Femur (tissue), 1 donor: ENCODE results near the gene PTPRN2.
A peak's percentile ranks its signal among the peaks of the same experiment; 100 is the strongest.

Experiments used
- DNase-seq: peaks from one replicate; pipeline ENCODE4 v3.0.0-alpha.2; 2017

Gene PTPRN2

DNA sequence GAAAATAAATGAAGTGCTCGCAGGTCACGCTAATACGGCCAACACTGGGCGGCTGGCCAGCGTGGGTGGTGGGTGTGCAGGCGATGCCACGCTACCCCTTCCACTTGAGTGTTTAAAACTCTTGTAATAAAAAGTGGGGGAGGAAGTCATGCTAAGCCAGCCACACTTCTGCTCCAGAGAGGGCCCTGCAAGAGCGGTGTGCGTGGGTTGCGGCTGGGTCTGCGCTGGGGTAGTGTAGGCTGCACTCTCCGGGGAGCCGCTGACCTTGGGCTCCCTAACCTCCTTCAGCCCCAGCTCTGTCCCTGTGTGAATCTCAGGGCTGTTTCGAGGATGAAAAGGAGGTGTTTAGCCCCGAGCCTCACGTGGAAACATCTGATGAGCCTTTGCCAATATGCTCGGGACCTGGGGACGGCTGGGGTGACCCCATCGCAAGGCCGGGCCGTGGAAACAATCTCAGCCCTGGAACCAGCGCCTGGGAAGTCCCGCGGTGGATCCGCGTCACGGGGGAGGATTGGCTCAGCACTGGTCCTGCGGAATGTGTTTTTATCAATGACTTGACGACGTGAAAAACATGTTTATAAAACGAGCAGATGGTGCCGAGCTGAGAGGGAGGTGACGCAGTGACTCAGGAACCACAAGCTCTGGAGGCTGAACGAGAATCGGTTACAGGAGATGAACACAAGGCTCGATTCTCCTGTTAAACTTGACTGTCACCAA, 972.4 kb downstream of the PTPRN2 start:
- DNase-seq, result no peak

DNA sequence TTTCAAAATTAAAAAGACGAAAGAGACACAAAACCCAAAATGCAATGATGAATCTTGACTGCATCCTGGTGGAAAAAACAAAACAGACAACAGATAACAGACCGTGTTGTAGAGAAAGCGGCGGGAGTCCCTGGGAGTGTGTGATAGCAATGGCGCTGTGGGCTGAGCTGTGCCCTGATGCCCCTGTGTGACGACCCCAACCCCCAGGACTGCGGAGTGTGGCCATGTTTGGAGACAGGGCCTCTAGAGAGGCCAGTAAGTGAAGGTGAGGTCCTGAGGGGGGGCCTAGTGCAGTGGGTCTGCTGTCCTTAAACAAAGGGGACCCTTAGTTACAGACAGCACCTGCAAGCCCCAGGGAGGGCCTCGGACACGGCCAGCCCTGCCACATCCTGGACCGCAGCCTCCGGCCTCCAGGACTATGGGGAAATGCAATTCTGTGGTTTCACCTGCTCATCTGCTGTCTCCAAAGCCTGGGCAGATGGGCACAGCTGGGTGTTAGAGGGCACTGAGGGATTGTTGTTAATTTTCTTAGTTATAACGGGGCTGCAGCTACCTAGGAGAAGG, 973.1 kb downstream of the PTPRN2 start:
- no peak for DNase-seq

DNA sequence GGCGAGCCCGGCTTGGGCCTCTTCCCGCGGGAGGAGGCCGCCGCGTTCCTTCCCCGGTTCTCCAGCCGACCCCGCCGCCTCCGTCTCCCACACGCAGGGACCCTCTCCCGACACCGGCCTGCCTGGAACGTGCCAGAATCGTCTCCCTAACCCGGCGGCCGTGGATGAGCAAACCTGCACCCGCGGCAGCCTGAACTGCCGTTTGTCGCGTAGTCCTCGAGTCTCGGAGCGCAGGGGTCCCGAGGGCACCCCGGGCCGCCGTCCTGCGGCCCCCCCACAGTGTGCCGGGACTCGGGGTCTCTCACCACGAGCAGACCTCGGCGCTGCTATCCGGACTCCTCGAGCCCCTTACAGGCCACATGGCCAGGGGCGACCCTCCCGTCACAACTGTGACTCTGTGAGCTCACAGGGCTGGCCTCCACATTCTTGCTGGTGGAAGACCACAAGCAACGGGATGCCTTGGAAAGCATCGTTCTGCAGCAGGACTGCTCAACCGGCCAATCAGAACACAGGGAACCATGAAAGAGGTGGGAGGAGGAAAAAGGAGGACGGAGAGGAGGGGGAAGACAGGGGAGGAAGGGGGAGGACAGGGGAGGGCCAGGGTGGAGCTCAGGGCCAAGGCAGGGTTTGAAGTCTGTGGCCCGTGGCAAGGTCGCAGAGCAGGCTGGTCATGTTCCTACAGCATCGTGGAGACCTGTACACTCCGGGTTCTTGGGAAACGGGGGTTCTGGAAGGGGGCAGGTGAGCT, 973.9 kb downstream of the PTPRN2 start:
- DNase-seq, result no peak

DNA sequence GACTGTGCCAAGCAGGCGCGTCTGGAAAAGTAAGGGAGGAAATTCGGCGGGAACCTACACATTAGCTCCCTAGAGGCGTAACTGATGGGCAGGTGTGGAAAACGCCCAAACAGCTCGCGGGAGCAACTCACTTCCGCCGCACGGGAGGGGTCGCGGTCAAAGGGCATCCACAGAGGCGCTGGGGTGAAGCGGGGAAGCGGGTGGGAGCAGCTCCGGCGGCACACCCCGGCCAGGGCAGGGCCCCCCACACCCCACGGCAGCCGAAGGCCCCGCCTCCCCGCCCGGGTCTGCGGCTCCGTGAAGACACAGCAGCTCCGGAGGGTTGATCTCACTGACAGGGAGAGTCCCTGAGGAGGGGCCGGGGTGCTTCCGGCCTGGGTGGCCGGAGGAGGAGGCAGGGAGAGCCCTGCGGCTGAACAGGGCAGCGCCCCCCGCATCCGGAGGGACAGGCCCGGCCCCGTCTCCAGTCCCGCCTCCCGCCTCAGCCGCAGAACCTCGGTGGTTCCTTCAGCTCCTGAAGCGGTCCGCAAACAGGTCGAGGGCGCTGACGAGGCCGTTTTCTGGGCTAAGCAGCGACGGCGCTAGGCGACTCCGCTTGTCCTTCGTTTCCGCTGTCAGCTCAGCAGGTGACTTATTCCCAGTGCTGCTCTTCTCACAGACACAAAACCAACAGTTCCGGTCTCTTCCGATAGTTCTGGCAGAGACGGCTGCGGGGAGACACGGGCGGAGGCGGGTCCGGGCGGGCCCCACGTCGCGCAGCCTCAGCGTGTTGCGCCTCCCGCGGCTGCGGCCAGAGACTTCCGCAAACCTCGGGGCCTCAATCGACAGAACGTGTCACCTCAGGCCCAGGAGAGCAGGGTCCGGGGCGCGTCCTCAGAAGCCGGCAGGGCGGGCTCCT, 974.7 kb downstream of the PTPRN2 start:
- peak; percentile 61 for DNase-seq

DNA sequence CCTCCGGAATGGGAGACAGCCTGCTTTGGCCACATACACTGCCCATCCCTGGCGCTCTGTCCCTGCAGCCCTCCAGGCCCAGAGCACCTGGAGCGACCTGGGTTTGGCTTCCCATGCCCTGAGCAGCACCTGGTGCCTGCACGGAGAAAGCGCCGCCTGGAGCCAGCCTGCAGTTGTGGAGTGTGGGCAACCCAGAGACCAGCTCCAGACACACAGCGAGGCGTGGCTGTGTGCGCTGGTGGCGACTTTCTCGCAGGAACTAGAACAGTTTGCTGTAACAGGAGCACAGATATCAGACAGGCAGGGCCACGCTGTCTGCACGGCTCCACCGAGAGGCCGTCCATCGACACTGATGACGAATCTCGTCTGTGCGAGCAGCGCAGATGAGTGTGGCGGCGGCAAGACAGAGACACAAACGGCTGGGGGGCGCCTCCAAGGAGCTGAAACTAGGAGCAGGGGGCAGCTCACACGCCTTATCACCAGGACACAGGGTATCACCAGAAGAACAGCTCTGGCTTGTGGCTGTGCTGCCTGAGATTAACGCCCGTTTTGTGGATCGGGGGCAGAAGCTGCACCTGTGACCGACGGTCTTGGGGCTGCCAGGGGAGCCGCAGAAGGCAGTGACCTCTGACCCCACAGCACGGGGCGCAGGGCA, 975.5 kb downstream of the PTPRN2 start:
- DNase-seq, result no peak

DNA sequence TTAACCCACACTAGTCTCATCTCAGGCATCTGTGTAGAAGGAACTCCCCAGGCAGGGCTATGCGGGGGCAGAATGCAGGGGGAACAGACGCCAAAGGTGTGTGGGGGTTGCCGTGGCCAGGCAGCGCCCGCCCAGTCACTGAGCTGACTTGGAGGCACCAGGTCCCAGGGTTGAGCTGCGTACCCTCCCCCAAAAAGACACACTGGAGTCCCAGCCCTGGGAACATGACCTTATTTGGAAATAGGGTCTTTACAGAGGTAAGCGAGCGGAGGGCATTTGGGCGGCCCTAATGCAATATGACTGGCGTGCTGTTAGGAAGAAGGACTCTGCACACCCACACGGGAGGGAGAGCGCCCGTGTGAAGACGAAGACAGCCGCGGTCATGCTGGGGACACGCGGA, 976.3 kb downstream of the PTPRN2 start:
- DNase-seq, result no peak

DNA sequence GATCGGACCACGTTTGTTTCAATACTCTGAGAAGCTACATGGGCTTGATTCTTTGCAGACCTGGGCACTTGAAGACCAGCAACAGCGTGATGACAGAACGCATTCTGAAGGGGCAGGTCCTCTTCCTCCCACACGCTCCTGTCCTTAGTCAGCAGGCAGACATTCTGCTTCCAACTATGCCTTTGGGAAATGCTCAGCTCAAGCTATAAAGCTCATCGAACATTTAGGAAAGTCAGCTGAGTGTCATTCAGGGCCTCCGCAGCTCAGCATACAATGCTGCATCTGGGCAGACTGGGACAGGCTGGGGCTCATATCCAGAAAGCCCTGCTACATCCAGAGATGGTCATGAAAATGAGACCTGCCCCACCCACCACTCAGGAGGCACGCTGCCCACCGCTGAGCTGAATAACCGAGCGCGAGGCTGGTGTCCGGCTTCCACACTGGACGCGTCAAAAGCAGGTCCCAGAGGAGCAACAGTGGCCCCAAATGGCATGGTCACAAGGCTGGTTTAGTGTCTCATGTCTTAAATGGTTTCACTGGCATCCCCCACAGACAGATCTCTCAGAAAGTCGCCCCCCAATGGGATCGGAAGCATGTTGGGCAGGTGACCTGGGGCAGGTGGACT, 976.8 kb downstream of the PTPRN2 start:
- DNase-seq, result no peak

DNA sequence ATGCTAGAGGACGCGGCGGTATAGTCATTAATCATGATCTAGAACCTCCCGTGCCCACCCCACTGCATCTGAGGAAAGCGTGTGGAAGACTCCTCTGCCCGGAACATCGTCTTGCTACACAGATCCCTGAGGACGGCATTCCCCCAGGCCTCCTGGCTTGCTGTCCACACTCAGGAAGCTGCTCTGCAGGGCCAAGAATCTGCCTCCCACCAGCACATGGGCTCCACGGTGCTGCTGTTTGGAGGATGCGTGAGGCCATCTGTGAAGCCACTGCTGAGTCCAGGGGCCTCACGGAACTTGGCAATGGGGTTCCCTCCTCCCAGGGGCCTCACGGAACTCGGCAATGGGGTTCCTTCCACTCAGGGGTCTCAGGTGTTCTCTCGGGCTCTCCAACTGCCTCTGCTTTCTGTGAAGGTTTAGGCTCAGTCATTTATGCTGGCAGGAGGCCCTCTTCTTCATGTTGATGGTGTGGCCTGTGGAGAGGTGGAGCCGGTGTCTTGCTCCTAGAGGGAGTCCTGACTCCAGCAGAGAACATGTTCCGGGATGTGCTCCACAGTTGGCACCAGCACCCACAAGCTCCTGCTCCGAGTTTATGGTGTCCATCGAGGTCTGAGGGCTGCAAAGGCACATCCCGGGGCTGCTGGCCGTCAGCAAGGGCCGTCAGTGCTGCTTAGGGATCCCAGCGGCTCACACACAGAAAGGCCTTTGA, 977.5 kb downstream of the PTPRN2 start:
- DNase-seq, result no peak

DNA sequence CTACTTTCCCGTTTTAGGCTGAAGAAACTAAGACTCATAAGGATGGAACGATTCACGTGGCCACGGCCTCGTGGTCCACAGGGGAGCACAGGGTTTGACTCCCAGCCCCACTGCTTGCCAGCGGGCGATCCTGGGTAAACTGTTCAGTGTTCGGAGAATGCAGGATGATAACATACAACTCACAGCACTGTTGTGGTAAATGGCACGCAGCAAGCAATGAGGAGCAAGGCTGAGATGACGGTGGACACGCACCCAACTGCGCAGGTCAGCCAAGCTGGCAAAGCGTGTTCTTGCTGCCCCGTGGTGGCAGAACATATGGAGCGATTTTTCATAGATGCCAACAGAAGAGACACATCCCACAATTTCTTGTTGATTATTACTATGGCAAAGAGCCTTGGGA, 978.1 kb downstream of the PTPRN2 start:
- no peak for DNase-seq

DNA sequence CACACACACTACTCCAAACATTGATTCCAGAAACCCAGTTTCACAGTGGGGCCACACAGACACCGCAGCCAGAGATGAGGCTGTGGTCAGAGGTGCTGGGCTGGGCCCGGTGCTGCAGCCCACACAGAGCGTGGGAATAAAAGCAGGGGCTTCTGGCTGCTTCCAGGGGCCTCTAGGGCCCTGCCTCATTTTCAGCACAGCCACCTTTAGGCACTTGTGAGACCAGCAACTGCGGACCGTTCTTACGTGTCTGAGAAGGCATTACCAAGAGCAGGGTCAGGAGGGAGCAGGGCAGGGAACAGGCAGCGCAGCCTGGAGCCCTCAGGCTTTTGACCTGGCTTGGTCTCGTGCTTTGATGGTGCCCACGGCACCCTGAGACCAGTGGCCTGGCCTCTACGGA, 980.4 kb downstream of the PTPRN2 start:
- DNase-seq, result no peak

DNA sequence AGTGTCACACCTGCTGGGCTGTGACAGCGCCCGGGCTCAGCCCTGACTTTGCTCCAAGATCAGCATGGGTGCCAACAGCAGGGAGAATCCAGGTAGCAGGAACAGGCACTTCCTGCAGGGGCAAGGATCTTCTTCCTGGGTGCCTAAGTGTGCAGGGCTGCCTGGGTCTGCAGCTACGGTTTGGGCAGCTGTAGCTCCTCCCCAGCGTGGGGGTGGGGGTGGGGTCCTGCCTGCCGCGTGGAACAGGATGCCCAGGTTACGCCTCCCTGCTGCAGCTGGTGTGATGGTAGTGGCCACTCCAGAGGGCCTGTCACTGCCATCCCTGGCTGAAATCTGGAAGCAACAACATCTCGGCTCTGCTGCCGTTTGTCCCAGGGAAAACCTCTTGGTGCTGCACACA, 981.5 kb downstream of the PTPRN2 start:
- no peak for DNase-seq

DNA sequence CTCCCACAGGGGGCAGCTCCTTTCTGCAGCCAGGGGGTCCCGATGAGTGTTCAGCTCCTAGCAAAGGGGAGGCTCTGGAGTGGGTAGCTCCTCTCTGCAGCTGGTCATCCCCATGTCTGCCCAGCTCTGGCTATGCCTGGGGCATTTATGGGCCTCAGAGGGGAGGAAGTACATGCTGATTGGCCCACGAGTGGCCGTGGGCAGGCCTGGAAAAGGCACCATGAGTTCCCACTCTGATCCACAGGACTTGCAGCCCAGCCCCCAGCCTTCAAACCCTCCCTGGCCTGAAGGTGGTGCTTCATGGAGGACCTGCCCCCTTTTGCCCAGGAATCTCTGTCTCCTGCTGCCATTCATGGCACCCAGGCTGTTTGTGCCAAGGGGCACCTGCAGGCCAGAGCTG, 982.0 kb downstream of the PTPRN2 start:
- DNase-seq, result no peak

DNA sequence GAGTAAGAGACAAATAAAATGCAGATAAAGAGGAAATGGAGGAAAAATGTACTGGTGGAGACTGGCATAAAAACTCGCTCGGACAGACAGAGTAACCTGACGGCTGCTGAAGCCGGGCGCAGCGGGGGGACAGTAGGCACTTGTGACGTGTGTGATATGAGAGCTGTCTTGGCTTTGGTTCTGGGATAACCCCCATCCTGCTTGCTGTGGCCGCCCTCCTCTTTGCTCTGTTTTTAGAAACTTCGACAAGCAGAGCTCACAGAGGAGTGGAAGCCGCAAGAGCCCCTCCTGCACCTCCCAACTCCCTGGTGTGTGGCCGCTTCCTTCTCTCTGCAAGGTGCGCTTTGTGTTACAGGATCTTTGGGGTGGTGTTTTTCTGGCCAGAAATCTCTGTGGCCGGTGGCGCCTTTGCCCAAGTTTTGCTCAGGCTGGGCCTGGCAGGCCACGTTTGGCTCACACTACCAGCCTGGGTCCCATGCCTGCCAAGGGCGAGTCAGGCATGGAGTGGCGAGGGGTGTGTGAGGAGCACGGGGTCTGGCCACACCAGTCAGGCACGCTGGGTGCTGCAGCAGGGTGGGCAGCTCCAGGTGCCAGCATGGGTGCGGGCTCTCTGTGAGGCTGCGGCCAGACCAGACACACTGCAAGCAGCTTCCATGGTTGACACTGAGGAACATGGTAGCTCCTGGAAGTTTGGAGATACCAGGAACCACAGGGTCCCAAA, 982.8 kb downstream of the PTPRN2 start:
- DNase-seq, result no peak

DNA sequence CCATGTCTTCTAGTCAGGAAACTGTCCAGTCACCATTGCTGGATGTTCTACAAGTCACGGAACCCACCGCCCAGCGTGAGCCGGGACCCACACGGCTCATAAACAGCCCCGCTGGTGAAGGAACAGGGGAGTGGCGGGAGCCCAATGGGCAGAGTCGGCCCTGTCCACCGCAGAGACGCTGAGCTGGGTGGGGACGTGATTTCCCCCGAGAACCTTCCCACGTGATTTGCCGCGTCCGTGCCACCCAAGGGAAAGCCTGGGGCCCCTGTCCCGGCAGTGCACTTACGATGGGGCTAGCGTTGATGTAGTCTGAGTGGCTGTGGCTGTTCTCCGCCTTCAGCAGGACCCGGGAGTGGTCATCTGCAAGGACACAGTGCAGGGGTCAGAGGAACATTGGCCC, 983.9 kb downstream of the PTPRN2 start:
- no peak for DNase-seq

DNA sequence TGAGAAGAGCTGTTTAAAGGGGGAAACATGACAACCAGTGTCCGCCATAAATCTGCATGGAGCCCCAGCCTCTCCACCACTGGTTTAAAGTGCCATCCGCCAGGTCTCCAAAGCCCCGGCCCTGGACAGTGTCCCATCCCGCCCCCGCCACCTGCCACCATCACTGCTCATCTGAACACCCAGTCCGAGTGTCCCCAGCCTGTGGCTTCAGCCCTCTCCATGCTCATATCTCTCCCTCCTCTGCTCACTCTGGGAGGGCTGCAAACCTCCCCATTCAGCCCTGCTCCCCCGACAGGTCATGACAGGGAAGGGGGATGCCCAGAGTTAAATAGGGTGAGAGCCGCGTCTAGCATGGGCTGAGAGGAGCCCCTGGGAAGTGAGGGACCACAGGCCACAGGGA, 984.6 kb downstream of the PTPRN2 start:
- DNase-seq, result no peak

DNA sequence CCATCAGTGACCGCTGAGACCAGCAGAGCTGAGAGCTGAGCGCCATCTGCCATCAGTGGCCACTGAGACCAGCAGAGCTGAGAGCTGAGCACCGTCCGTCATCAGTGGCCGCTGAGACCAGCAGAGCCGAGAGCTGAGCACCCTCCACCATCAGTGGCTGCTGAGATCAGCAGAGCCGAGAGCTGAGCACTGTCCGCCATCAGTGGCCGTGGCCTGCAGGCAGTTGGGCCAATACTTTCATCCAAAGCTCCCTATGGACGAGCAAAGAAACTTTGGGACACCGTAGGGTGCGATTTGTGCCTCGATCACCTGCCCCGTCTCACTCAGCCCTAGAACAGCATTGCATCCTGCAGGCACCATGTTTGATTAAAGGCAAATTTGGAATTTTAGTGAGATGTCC, 985.0 kb downstream of the PTPRN2 start:
- DNase-seq, result no peak

DNA sequence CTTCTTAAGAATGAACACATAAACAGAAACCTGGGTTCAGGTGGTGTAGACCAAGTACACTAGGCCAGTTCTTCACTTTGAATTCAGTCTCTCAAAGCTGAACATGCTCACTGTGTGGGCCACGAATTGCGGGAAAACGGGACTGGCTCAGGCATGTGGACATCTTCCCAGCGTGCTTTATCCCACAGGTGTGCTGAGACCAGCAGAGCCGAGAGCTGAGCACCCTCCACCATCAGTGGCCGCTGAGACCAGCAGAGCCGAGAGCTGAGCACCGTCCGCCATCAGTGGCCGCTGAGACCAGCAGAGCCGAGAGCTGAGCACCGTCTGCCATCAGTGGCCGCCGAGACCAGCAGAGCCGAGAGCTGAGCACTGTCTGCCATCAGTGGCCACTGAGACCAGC, 985.5 kb downstream of the PTPRN2 start:
- DNase-seq, result no peak

DNA sequence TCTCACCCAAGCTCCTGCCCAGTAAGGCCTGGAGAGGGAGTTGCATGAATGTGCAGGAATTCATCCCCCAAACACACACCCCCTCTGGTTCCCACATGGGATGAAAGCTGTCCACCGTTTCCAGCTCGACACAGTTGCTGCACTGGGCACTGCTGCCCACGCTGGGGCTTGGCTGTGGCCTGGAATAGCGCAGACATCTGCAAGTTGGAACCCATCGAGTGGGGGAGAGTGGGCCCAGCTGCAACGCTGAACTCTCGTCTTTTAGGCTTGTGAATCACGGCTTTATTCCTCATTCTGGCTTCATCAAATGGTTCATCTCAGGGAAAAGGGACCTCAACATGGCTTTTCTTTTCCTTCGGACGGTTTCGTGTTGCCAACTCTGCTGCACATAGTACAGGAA, 986.1 kb downstream of the PTPRN2 start:
- no peak for DNase-seq

DNA sequence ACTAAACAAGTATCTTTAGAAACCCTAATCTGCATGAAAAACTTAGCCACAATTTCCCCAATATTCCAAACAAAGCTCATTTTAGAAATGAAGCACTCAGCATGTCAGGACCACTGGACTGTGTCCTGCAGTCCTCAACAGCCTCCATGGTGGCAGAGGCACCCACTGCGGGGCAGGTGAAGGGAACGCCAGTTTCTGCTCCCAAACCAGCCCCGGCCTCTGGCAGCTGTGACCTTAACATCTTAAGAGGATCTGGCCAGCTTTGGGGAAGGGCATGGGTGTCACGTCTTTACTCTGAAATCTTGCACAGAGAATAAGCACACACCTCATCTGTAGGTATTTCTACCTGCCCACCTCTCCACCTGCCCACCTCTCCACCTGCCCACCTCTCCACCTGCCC, 988.1 kb downstream of the PTPRN2 start:
- DNase-seq, result no peak

DNA sequence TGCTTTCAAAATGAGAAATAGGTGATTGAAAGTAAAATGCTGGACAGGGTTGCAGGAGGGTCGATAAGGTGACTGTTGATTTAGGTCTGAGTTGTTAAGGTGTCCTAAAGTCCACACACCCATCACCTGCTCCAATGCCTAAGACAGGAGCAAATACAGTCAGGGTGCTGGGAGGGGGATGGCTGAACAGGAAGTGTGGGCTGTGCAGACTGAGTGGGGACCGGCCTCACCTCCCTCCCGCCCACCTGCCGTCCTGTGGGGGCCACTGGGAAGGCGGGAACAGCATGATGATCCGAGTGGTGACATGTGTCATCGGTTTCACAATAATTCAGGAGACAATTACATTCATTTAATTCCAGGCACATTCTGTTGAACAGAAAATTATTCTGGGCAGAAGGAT, 990.1 kb downstream of the PTPRN2 start:
- DNase-seq, result no peak

DNA sequence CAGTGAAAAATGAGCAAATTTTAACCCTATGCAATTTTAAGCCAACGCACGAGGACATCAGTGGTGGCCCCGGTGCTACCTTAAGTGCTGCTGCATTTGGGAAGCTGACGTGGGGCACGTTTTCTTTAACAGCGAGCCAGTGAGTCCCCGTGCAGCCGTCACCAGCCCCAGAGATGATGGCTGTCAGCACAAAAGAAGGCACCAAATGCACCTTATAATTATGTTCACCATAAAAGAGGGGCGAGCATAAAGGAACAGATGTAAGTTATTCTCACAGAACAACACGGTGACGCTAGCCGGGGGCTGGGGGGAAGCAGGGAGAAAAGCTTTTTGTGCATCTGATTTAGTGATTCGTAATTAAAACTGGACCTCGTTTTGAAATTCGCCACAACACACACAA, 990.7 kb downstream of the PTPRN2 start:
- DNase-seq, result no peak
